Inflammatory macrophage treated with lipopolysaccharide for 1 hour (primary cell): Measurements from ENCODE around the gene MARCHF9.

Experiments used
- DNase-seq, 2 donors: peaks; one replicate each; pipeline ENCODE4 v3.0.0-alpha.2; 2020 to 2022

MARCHF9 gene

GRCh38 chr12:57756406-57757341 lies 1.8 kb downstream of the MARCHF9 start:
- peak; percentile 44 to 74 for DNase-seq

DNA sequence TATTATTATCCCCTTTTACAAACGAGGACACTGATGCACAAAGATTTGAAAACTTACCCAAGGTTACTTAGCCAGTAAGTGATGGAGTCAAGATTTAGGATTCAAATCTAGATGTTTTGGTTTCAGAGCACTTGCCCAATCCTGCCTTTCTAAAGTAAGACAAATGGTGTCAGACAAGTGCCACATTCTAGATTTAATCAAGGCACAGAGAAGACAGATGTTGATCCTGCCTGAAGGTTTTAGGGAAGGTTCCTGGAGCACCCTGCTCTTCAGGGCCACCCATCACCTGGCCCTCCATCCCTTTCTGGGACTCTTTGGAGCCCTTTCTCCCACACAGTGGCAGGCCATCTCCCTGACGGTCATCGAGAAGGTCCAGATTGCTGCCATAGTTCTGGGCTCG lies 2.9 kb downstream of the MARCHF9 start:
- DNase-seq = no peak

DNA sequence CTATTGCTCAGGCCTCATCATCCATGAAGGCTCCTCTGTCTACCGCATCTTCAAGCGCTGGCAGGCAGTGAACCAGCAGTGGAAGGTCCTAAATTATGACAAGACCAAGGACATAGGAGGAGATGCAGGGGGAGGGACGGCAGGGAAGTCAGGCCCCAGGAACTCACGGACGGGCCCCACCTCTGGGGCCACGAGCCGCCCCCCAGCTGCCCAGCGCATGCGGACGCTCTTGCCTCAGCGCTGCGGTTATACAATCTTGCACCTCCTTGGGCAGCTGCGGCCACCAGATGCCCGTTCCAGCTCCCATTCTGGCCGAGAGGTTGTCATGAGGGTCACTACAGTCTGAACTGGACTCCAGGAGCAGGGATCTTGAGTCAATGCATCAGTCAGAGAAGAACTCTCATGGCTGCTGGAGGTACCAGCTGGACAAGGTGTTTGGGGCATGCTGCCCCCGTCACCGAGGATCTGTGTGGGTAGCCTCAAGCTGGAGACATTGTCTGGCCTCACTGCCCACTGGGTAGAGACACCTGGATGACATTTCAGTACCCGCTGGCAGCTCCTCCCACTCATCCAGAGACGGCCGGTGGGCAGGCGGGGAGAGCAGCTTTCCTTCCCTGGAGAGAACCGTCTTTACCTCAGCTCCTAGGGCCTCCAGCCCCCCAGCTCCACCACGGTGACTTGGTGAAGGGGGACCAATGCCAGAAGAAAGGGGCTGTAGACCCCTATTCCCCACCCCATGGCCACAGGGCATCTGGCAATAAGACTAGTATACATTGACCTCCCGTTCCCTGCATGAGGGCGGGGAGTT lies 3.9 kb downstream of the MARCHF9 start:
- DNase-seq = no peak

GRCh38 chr12:57759360-57759980 lies 4.6 kb downstream of the MARCHF9 start:
- DNase-seq = no peak

- DNase-seq = no peak
Observed at GRCh38 chr12:57760347-57760982, 5.6 kb downstream of the MARCHF9 start.

- no peak for DNase-seq
Observed at GRCh38 chr12:57761391-57761998, 6.6 kb downstream of the MARCHF9 start.

DNA sequence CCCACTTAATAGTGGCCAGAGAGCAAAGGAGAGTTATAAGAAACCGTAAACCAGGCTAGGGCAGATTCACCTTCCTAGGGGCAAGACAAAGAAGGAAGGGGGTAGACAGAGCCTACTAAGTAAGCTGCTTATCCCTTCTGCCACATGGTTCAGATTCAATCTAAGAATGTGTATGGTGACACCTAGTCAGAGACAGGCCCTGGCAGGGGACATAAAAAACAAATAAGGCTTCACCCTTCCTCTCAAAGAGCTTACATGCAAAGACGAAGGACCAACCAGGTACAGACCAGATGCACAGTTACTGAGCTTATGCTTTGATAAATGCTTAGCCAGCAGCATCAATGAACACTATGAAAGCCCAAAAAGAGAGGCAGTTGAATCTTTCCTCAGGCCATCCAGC lies 7.6 kb downstream of the MARCHF9 start:
- DNase-seq = no peak

DNA sequence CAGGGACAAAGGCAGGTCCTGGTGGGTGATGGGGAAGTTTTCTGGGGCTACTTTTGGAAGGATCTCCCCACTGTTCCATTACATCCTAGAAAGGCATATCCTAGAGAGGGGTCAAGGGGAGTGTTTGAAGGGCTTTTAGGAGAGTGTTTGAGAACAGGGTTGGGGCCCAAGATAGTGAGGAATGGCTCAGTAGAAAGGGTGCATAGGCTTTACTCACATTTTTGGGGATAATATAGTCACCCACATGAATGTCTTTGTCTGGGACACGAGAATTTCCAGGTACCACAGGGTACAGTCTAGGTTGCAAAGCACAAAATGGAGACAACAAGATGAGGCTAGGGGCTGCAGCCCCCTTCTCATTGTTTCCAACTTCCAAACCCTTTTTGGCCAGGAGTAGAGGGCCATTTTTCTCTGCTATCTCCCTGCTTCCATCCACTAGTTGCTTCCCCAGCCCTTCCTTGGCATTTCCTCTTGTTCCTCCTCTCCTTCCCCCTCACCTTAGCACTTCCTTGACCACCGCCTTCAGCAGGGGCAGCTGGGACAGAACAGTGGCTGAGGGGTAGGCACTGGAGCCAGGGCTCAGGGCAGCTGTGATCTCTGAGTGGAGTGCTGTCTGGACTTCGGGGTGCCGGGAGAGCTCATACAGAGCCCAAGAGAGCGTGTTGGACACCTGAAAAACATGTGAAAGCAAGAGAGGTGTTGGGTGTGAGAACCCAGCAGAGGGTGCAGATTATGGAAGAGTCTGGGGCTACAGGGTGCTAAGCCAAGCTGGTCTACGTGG lies 9.2 kb downstream of the MARCHF9 start:
- DNase-seq = no peak

DNA sequence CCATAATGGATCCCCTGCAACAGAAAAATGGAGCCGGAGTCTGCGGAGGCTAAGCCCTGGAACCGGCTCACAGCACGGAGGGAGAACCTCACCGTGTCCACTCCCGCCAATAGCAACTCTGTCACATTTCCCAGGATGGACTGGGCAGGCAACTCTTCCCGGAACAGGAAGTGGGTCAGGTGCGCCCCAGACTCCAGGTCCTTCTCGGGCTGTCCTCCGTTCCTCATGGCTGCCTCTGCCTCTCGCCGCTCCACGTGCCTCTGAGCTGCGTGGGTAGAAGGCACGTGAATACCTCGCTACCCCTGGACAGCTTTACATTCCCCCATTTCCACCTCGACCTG lies 9.7 kb downstream of the MARCHF9 start:
- no peak for DNase-seq

DNA sequence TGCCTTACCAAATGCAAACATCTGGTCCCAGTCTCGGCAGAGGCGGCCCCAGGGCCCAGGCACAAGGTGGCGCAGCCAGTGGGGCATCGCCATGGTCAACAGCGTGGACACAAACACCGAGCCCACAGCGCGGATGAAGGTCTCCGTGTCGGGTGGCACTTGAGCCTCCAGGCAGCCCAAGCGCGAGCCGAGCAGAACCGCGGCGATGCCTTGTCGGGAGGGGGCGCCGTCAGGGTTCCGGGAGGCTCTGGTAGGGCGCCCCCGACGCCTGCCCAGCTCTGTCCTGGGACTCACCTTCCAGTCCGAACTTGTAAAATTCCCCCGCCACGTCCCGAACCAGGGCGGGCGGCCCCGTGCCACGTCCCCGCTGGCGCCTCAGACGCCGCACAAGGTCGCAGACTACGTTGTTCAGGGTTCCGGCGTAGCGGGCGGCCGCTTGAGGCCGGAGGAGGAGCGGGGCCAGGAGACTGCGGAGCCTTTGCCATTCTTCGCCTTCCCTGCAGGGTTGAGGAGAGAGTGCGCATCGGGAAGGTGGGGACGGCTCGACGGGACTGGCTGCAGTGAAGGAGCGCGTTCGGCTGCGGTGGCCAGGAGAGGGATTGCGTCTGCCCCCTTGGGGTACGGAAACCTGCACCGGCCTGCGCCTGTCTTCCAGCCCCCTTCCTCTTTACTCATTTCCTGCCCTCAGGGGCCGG lies 10.2 kb downstream of the MARCHF9 start:
- DNase-seq = peak; percentile 45 to 49

GRCh38 chr12:57765698-57766463 lies 11.0 kb downstream of the MARCHF9 start:
- peak; percentile 31 to 48 for DNase-seq

DNA sequence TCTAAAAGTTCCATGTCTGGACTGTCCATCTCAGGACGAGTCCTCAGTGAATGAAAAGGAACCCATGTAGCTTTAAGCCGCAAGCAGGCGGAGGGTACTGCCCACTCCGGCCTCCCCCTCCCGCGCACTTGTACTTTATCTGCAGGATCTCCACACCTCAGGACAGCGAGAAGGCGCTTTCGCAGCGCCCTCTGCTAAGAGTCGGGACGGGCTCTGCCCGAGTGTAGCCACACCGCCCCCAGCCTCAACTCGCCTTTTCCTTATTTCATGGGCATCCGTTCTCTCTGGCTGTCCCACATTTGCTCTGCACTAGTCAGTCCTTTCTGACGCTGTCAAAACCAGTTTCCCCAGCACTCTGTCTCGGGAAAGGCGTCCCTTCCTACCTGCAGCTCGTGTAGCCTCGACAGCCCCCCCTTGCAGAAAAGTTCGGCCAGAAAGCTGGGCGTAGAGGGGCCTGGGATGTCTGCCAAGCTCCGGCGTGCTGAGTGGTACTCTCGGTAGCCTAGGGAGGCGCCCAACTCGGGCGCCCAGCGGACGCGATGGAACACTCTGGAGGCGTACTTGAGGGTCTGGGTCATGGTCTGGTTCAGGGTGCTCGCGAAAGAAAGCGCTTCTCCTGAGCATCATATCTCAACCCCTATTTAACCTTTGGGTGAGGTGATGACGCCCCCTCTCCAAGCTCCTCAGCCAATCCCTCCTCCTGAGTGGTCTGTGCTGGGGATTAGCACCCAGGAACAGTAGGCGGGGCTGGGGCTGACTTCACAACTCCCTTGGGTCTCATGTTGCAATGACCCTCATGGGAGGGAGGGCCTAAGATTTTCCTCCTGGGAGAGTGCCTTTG lies 11.8 kb downstream of the MARCHF9 start, which contains the start of gene CYP27B1:
Gene CYP27B1, minus strand, starts transcription at position 615 of the 841 bp plus-strand sequence. Its CDS starts 37 bp downstream, at position 578.
- DNase-seq = peak in 1 of 2 donors; percentile 80

DNA sequence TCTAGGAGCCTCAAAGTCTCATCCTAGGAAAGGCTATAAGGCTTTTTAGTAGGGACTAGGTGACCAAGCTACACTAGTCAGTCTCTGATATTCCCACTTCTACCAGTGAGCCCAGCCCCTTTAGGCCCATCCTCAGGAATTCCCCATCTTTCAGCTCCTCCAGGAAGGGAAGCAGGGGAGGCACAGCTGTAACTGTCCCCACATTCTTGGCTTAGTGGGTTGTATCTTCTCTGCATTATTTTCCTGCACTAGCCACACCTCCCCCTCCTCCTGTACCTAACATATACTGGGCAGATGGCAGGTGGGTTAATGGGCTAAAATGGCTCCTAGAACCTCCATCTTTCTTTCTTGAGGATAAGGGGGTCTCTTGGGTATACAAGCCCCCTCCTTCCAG lies 12.4 kb downstream of the MARCHF9 start:
- DNase-seq = peak in 1 of 2 donors; percentile 49

GRCh38 chr12:57767876-57768275 lies 13.0 kb downstream of the MARCHF9 start:
- no peak for DNase-seq

DNA sequence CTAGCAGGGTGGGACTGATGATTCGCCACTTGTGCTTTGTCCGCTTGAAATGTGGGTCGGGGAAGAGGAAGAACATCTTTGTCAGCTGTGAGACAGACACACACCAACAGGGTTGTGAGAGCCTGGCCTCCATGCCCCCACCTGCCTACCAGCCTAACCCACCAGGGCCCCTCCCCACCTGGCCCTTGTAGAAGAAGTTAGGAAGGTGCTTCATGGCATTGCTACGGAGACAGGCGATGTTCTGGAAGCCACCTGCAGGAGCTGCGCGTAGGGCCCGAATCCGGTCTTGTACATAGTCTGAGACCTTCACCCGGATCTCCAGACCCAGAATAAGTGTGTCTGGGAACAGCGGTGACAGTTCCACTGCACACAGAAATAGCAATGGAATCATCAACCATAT lies 14.7 kb downstream of the MARCHF9 start:
- DNase-seq = no peak

DNA sequence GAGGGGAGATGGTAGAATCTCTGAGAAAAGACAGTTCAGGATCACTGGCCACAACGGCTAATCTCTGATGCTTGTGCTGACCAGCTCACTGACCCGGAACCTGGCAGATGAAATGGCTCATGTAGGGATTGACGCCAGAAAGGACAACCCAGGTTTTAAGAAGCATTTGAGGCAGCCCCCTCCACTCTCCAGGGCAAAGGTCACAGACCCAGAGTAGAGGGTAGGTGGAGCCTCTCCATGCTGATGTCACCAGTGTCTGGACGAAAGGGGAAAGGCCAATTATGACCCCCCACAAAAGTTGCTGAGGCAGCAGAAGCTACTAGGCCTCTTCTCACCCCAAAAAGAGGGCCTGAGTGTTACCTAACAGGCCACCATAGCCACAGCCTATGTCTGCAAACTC lies 15.8 kb downstream of the MARCHF9 start:
- peak; percentile 51 to 67 for DNase-seq

- DNase-seq = peak; percentile 97 to 99
Observed at GRCh38 chr12:57771236-57771872, 16.5 kb downstream of the MARCHF9 start.

GRCh38 chr12:57771873-57772428 lies 17.0 kb downstream of the MARCHF9 start, which contains the start of gene METTL1:
METTL1 (minus strand) TSS chr12:57772105; CDS start chr12:57772083, 22 bp downstream.
- DNase-seq = peak; percentile 96 to 98
